Sciatic nerve (tissue), 2 donors: ENCODE results near the gene LRP1B. TPM values are rescaled to one million over a fixed set of nuclear protein-coding genes. Genes with fewer than 3 reads are reported as not detected.
"Not testable (repeated sequence)": the region's sequence is repeated elsewhere in the genome, so short reads cannot be mapped to it uniquely, and the experiment has no call there.

Experiments
- ATAC-seq: fragments of 200-7000 bp; cut with Tn5 transposase; one replicate; pipeline ENCODE4 v1.9.1; 2020; ENCODE audit warnings: mild to moderate bottlenecking, moderate library complexity
- DNase-seq: peaks from one replicate; pipeline ENCODE4 v3.0.0-alpha.2; 2020; ENCODE audit warnings: low spot score
- intact Hi-C: fragments of 100-400 bp; cut with DNase I; formaldehyde crosslinking; loops from one replicate; pipeline ENCODE4 v1.14.2; 2022
- total RNA-seq: library from RNA; stranded (reverse); fragmentation: NEBNext Ultra II Directional; extraction: Animal tissue kit (Norgen Biotek cat#: 25700); gene quantifications from one replicate; pipeline ENCODE4 v1.2.1, GENCODE V29; 2021
- donor health status: DM: no; HTN: no; CAD: no.
- donor health status: DM: no; HTN: no; CAD: no.

Gene LRP1B
- total RNA-seq, 1 donor from 2014 or later: 0.62 TPM

- intact Hi-C loops: no loop called here
- no peak for DNase-seq
- no peak for ATAC-seq
Measured at GRCh38 chr2:141199711-141200110, 931.1 kb downstream of the LRP1B start.

- no peak for DNase-seq
Measured at GRCh38 chr2:141195087-141195486, 935.7 kb downstream of the LRP1B start.

GRCh38 chr2:141187075-141187439 is 943.8 kb downstream of the LRP1B start:
- intact Hi-C loops: no loop called here
- no peak for ATAC-seq
- DNase-seq: no peak

More at GRCh38 chr2:141195087-141195486, 935.7 kb downstream of the LRP1B start:
- intact Hi-C loops: no loop called here
- ATAC-seq: no peak

- ATAC-seq: no peak
- DNase-seq: no peak
- intact Hi-C loops: no loop called here
Measured at GRCh38 chr2:141186413-141187074, 944.3 kb downstream of the LRP1B start.

GRCh38 chr2:141182246-141182645 is 948.6 kb downstream of the LRP1B start:
- ATAC-seq (no peak), DNase-seq (no peak)
- intact Hi-C loops: no loop called here

- DNase-seq, intact Hi-C loops, ATAC-seq: not testable (repeated sequence)
Measured at GRCh38 chr2:141169117-141169516, 961.7 kb downstream of the LRP1B start.

GRCh38 chr2:141162314-141162713 is 968.5 kb downstream of the LRP1B start:
- no peak for ATAC-seq
- DNase-seq: no peak
- intact Hi-C loops: no loop called here

- intact Hi-C loops: no loop called here
- DNase-seq (no peak), ATAC-seq (no peak)
Measured at GRCh38 chr2:141151611-141152286, 979.1 kb downstream of the LRP1B start.

GRCh38 chr2:141142025-141142424 is 988.8 kb downstream of the LRP1B start:
- intact Hi-C loops: no loop called here
- DNase-seq (no peak), ATAC-seq (no peak)

GRCh38 chr2:141137122-141137693 is 993.6 kb downstream of the LRP1B start:
- ATAC-seq: no peak
- no peak for DNase-seq
- intact Hi-C loops: no loop called here

GRCh38 chr2:141133883-141134282 is 996.9 kb downstream of the LRP1B start:
- intact Hi-C loops: no loop called here
- DNase-seq (no peak), ATAC-seq (no peak)

GRCh38 chr2:141125432-141125831 is 1005.4 kb downstream of the LRP1B start:
- ATAC-seq (no peak), DNase-seq (no peak)
- intact Hi-C loops: no loop called here

- no peak for DNase-seq
- ATAC-seq: no peak
- intact Hi-C loops: no loop called here
Measured at GRCh38 chr2:141118836-141119235, 1012.0 kb downstream of the LRP1B start.

GRCh38 chr2:141113301-141113700 is 1017.5 kb downstream of the LRP1B start:
- intact Hi-C loops: no loop called here

GRCh38 chr2:141109633-141110032 is 1021.2 kb downstream of the LRP1B start:
- intact Hi-C loops: no loop called here
- no peak for ATAC-seq
- no peak for DNase-seq

More at GRCh38 chr2:141113301-141113700, 1017.5 kb downstream of the LRP1B start:
- DNase-seq (no peak), ATAC-seq (no peak)

- ATAC-seq: no peak
- no peak for DNase-seq
- intact Hi-C loops: no loop called here
Measured at GRCh38 chr2:141105763-141106162, 1025.1 kb downstream of the LRP1B start.

GRCh38 chr2:141103216-141103615 is 1027.6 kb downstream of the LRP1B start:
- DNase-seq (no peak), ATAC-seq (no peak)
- intact Hi-C loops: no loop called here

- intact Hi-C loops: no loop called here
- ATAC-seq: no peak
- no peak for DNase-seq
Measured at GRCh38 chr2:141079231-141079630, 1051.6 kb downstream of the LRP1B start.

- DNase-seq (no peak), ATAC-seq (no peak)
- intact Hi-C loops: no loop called here
Measured at GRCh38 chr2:141075753-141076152, 1055.1 kb downstream of the LRP1B start.

GRCh38 chr2:141068053-141068682 is 1062.6 kb downstream of the LRP1B start:
- DNase-seq: no peak
- no peak for ATAC-seq
- intact Hi-C loops: no loop called here
